ENCODE results near the gene TP73. TPM values are rescaled to one million over a fixed set of nuclear protein-coding genes. Genes with fewer than 3 reads are reported as not detected.

Gene TP73
- total RNA-seq, 1 donor from 2014 or later, result 1.3 TPM

- DNase-seq, result no peak
- no peaks in the 10 kb centered on the region for H3K27me3 Mint-ChIP-seq
- H3K27ac Mint-ChIP-seq, result no peak overlapping the region
- no peaks in the 10 kb centered on the region for H3K4me1 Mint-ChIP-seq
- intact Hi-C loops (cut with micrococcal nuclease), result no loop called here
- H3K4me3 Mint-ChIP-seq, result no peak overlapping the region
- no peaks in the 10 kb centered on the region for H3K9me3 Mint-ChIP-seq
- no peaks in the 10 kb centered on the region for H3K36me3 Mint-ChIP-seq (ENCODE audit: low read depth)
Observed at GRCh38 chr1:3672231-3672970, 20.1 kb downstream of the TP73 start.

- no peak overlapping the region for H3K27ac Mint-ChIP-seq
- no peaks in the 10 kb centered on the region for H3K9me3 Mint-ChIP-seq
- no peaks in the 10 kb centered on the region for H3K36me3 Mint-ChIP-seq (ENCODE audit: low read depth)
- no peaks in the 10 kb centered on the region for H3K27me3 Mint-ChIP-seq
- intact Hi-C loops (cut with micrococcal nuclease), result no loop called here
- DNase-seq, result no peak
- no peaks in the 10 kb centered on the region for H3K4me1 Mint-ChIP-seq
- H3K4me3 Mint-ChIP-seq, result no peak overlapping the region
Observed at GRCh38 chr1:3672971-3673361, 20.6 kb downstream of the TP73 start.

GRCh38 chr1:3673381-3674099, 21.2 kb downstream of the TP73 start:
- DNase-seq, result no peak
- intact Hi-C loops (cut with micrococcal nuclease), result no loop called here
- H3K4me1 Mint-ChIP-seq, result no peaks in the 10 kb centered on the region
- H3K27me3 Mint-ChIP-seq, result no peaks in the 10 kb centered on the region
- H3K27ac Mint-ChIP-seq, result no peak overlapping the region
- no peaks in the 10 kb centered on the region for H3K36me3 Mint-ChIP-seq (ENCODE audit: low read depth)
- no peaks in the 10 kb centered on the region for H3K9me3 Mint-ChIP-seq
- no peak overlapping the region for H3K4me3 Mint-ChIP-seq

GRCh38 chr1:3674100-3675094, 22.1 kb downstream of the TP73 start:
- H3K27me3 Mint-ChIP-seq, result peaks cover 2% of the 10 kb centered on the region
- intact Hi-C loops (cut with micrococcal nuclease), result no loop called here
- no peaks in the 10 kb centered on the region for H3K9me3 Mint-ChIP-seq
- no peak overlapping the region for H3K27ac Mint-ChIP-seq
- H3K36me3 Mint-ChIP-seq (ENCODE audit: low read depth), result no peaks in the 10 kb centered on the region
- DNase-seq, result no peak
- H3K4me1 Mint-ChIP-seq, result peaks cover 3% of the 10 kb centered on the region
- no peak overlapping the region for H3K4me3 Mint-ChIP-seq

GRCh38 chr1:3675436-3675835, 23.1 kb downstream of the TP73 start:
- H3K9me3 Mint-ChIP-seq, result no peaks in the 10 kb centered on the region
- H3K36me3 Mint-ChIP-seq (ENCODE audit: low read depth), result no peaks in the 10 kb centered on the region
- H3K27me3 Mint-ChIP-seq, result peaks cover 2% of the 10 kb centered on the region
- intact Hi-C loops (cut with micrococcal nuclease), result no loop called here
- DNase-seq, result no peak
- peaks cover 5% of the 10 kb centered on the region for H3K4me1 Mint-ChIP-seq
- H3K27ac Mint-ChIP-seq, result no peak overlapping the region
- H3K4me3 Mint-ChIP-seq, result no peak overlapping the region

GRCh38 chr1:3676581-3677470, 24.5 kb downstream of the TP73 start:
- peaks cover 2% of the 10 kb centered on the region for H3K27me3 Mint-ChIP-seq
- H3K4me3 Mint-ChIP-seq, result no peak overlapping the region
- peaks cover 5% of the 10 kb centered on the region for H3K4me1 Mint-ChIP-seq
- intact Hi-C loops (cut with micrococcal nuclease), result no loop called here
- H3K9me3 Mint-ChIP-seq, result no peaks in the 10 kb centered on the region
- no peak for DNase-seq
- H3K27ac Mint-ChIP-seq, result peak overlapping the region; percentile 6
- H3K36me3 Mint-ChIP-seq (ENCODE audit: low read depth), result no peaks in the 10 kb centered on the region

- H3K4me3 Mint-ChIP-seq, result no peak overlapping the region
- H3K27ac Mint-ChIP-seq, result no peak overlapping the region
- peaks cover 5% of the 10 kb centered on the region for H3K4me1 Mint-ChIP-seq
- DNase-seq, result no peak
- peaks cover 2% of the 10 kb centered on the region for H3K27me3 Mint-ChIP-seq
- intact Hi-C loops (cut with micrococcal nuclease), result no loop called here
- no peaks in the 10 kb centered on the region for H3K9me3 Mint-ChIP-seq
- no peaks in the 10 kb centered on the region for H3K36me3 Mint-ChIP-seq (ENCODE audit: low read depth)
Observed at GRCh38 chr1:3677484-3677883, 25.2 kb downstream of the TP73 start.

GRCh38 chr1:3678361-3679097, 26.2 kb downstream of the TP73 start:
- H3K4me1 Mint-ChIP-seq, result peaks cover 5% of the 10 kb centered on the region
- no peak overlapping the region for H3K4me3 Mint-ChIP-seq
- no peaks in the 10 kb centered on the region for H3K9me3 Mint-ChIP-seq
- H3K36me3 Mint-ChIP-seq (ENCODE audit: low read depth), result no peaks in the 10 kb centered on the region
- no peak overlapping the region for H3K27ac Mint-ChIP-seq
- no peak for DNase-seq
- intact Hi-C loops (cut with micrococcal nuclease), result no loop called here
- H3K27me3 Mint-ChIP-seq, result peaks cover 2% of the 10 kb centered on the region

- intact Hi-C loops (cut with micrococcal nuclease), result no loop called here
- H3K4me1 Mint-ChIP-seq, result peaks cover 5% of the 10 kb centered on the region
- peaks cover 2% of the 10 kb centered on the region for H3K27me3 Mint-ChIP-seq
- no peak for DNase-seq
- H3K36me3 Mint-ChIP-seq (ENCODE audit: low read depth), result no peaks in the 10 kb centered on the region
- no peak overlapping the region for H3K4me3 Mint-ChIP-seq
- no peaks in the 10 kb centered on the region for H3K9me3 Mint-ChIP-seq
- H3K27ac Mint-ChIP-seq, result no peak overlapping the region
Observed at GRCh38 chr1:3679098-3679555, 26.8 kb downstream of the TP73 start.

GRCh38 chr1:3679799-3680453, 27.6 kb downstream of the TP73 start:
- intact Hi-C loops (cut with micrococcal nuclease), result no loop called here

GRCh38 chr1:3680488-3681230, 28.3 kb downstream of the TP73 start:
- Mint-ChIP-seq H3K27ac (no peak overlapping the region), H3K4me3 (no peak overlapping the region), H3K9me3 (no peaks in the 10 kb centered on the region), H3K27me3 (peaks cover 2% of the 10 kb centered on the region), H3K4me1 (peaks cover 5% of the 10 kb centered on the region), H3K36me3 (ENCODE audit: low read depth) (no peaks in the 10 kb centered on the region)
- intact Hi-C loops (cut with micrococcal nuclease), result no loop called here
- DNase-seq, result no peak

More at GRCh38 chr1:3679799-3680453, 27.6 kb downstream of the TP73 start:
- Mint-ChIP-seq H3K4me1 (peaks cover 5% of the 10 kb centered on the region), H3K27me3 (peaks cover 2% of the 10 kb centered on the region), H3K36me3 (ENCODE audit: low read depth) (no peaks in the 10 kb centered on the region), H3K9me3 (no peaks in the 10 kb centered on the region), H3K4me3 (no peak overlapping the region), H3K27ac (no peak overlapping the region)
- DNase-seq, result no peak

All from activated CD4-positive, alpha-beta T cell treated with anti-CD3 and anti-CD28 coated beads, Interleukin-2, amount 10 ng/mL, durations not matched to agents 24 days and 14 days (primary cell).